Hepatocyte (in vitro differentiated cells): ENCODE measurements around the gene HS1BP3.

Experiments used
- EZH2 ChIP-seq: fragments of 200-600 bp; sonication (generic); IDR thresholded peaks from 2 replicates; pipeline ENCODE4 v1.6.1; 2016; ENCODE audit warnings: antibody characterized with exemption, mild to moderate bottlenecking, borderline replicate concordance
- EZH2phosphoT487 ChIP-seq: fragments of 200-600 bp; sonication (generic); IDR thresholded peaks from one replicate; pipeline ENCODE4 v1.6.1; 2018; ENCODE audit warnings: antibody characterized with exemption, mild to moderate bottlenecking, low read depth, moderate library complexity; ENCODE audit not compliant: unreplicated experiment, severe bottlenecking
- TF ChIP-seq, protein P1 (sequence below): fragments of 200-600 bp; sonication (generic); IDR thresholded peaks from 2 replicates; pipeline ENCODE4 v1.5.1; 2016; ENCODE audit warnings: antibody characterized with exemption, mild to moderate bottlenecking; ENCODE audit not compliant: poor library complexity

DNA sequence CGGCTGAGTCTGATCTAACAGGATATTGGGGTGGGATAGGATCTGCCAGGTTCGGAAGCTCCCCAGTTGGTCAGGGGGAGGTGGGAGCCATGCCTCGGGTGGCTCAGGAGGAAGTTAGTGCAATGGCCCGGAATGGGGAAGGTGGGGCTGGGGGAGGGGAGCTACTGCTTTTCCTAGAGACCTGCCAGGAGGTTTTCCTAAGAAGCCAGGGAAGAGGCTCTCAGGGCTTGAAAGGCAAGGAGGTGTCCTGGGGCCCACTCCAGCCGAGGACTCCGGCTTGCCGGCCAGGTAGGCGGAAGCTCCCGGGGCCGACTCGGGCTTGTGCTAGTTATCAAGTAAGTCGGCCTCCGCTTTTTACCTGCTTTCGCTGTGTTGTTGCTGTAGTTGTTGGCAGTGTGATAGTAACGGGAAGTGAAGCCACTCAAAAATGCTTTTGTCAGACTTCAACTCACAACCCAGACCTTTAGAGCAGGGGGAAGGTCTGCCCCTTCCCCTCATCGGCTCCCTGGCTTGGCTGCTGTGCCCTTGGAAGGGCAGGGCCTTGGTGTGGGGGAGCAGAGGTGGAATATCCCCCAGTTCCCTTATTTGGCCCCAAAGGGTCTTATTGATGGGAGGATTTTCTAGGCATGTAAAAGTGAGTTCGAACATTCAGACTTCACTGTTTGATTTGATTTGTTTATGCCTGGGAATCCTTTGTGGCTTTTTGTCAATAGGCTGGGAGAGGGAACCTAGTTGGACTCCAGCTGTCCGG, 21.5 kb upstream of the HS1BP3 start:
- TF ChIP-seq, protein P1, sequence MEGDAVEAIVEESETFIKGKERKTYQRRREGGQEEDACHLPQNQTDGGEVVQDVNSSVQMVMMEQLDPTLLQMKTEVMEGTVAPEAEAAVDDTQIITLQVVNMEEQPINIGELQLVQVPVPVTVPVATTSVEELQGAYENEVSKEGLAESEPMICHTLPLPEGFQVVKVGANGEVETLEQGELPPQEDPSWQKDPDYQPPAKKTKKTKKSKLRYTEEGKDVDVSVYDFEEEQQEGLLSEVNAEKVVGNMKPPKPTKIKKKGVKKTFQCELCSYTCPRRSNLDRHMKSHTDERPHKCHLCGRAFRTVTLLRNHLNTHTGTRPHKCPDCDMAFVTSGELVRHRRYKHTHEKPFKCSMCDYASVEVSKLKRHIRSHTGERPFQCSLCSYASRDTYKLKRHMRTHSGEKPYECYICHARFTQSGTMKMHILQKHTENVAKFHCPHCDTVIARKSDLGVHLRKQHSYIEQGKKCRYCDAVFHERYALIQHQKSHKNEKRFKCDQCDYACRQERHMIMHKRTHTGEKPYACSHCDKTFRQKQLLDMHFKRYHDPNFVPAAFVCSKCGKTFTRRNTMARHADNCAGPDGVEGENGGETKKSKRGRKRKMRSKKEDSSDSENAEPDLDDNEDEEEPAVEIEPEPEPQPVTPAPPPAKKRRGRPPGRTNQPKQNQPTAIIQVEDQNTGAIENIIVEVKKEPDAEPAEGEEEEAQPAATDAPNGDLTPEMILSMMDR, result no peak
- no peak for TF ChIP-seq EZH2phosphoT487
- TF ChIP-seq EZH2, result no peak
